Glutamatergic neuron (in vitro differentiated cells): ENCODE results near the gene NCK2. TPM values are rescaled to one million over a fixed set of nuclear protein-coding genes. Genes with fewer than 3 reads are reported as not detected.

Source experiments
- DNase-seq: peaks from one replicate; pipeline ENCODE4 v3.0.0; 2022
- H3K27ac Mint-ChIP-seq: one replicate; pipeline ENCODE4 v1.8.0; 2020; ENCODE audit warnings: mild to moderate bottlenecking, mixed read lengths, inconsistent platforms; ENCODE audit not compliant: unreplicated experiment
- H3K27me3 Mint-ChIP-seq: one replicate; pipeline ENCODE4 v1.8.0; 2020; ENCODE audit warnings: mild to moderate bottlenecking, moderate library complexity, mixed read lengths, inconsistent platforms; ENCODE audit not compliant: unreplicated experiment
- H3K36me3 Mint-ChIP-seq: one replicate; pipeline ENCODE4 v1.8.0; 2020; ENCODE audit warnings: mild to moderate bottlenecking, mixed read lengths, inconsistent platforms; ENCODE audit not compliant: unreplicated experiment
- H3K4me1 Mint-ChIP-seq: one replicate; pipeline ENCODE4 v1.8.0; 2020; ENCODE audit warnings: mild to moderate bottlenecking, low read depth, mixed read lengths, inconsistent platforms; ENCODE audit not compliant: unreplicated experiment
- H3K4me3 Mint-ChIP-seq: one replicate; pipeline ENCODE4 v1.8.0; 2020; ENCODE audit warnings: mild to moderate bottlenecking, mixed read lengths, inconsistent platforms; ENCODE audit not compliant: unreplicated experiment
- H3K9me3 Mint-ChIP-seq: one replicate; pipeline ENCODE4 v1.8.0; 2020; ENCODE audit warnings: mild to moderate bottlenecking, moderate library complexity, mixed read lengths, inconsistent platforms; ENCODE audit not compliant: unreplicated experiment
- CTCF ChIP-seq: fragments of 200-600 bp; sonication (generic); IDR thresholded peaks from one replicate; pipeline ENCODE4 v1.5.0; 2021; ENCODE audit not compliant: partially characterized antibody, unreplicated experiment
- total RNA-seq: library from RNA; stranded (reverse); fragmentation: NEBNext Ultra II Directional; extraction: Animal tissue kit (Norgen Biotek cat#: 25700); gene quantifications from one replicate; pipeline ENCODE4 v1.2.1, GENCODE V29; 2021; ENCODE audit not compliant: unreplicated experiment

NCK2 gene
- total RNA-seq, 1 donor from 2014 or later: 82.4 TPM

- DNase-seq: no peak
- H3K27ac Mint-ChIP-seq: peak overlapping the region; percentile 83
- H3K4me3 Mint-ChIP-seq: no peak overlapping the region
- H3K27me3 Mint-ChIP-seq: peaks cover 6% of the 10 kb centered on the region
- peaks cover 44% of the 10 kb centered on the region for H3K4me1 Mint-ChIP-seq
- H3K36me3 Mint-ChIP-seq: no peaks in the 10 kb centered on the region
- TF ChIP-seq CTCF: no peak
- H3K9me3 Mint-ChIP-seq: peaks cover 3% of the 10 kb centered on the region
These were observed 65.0 kb downstream of the NCK2 start for GRCh38 chr2:105809723-105810122.

GRCh38 chr2:105812180-105813044 is 67.7 kb downstream of the NCK2 start:
- Mint-ChIP-seq H3K9me3 (peaks cover 3% of the 10 kb centered on the region), H3K27me3 (peaks cover 6% of the 10 kb centered on the region)

GRCh38 chr2:105813045-105813315 is 68.3 kb downstream of the NCK2 start:
- Mint-ChIP-seq H3K9me3 (peaks cover 3% of the 10 kb centered on the region), H3K36me3 (no peaks in the 10 kb centered on the region), H3K4me1 (peaks cover 43% of the 10 kb centered on the region), H3K4me3 (no peak overlapping the region), H3K27me3 (peaks cover 6% of the 10 kb centered on the region), H3K27ac (peak overlapping the region; percentile 76)
- TF ChIP-seq CTCF: no peak
- DNase-seq: no peak

More at GRCh38 chr2:105812180-105813044, 67.7 kb downstream of the NCK2 start:
- Mint-ChIP-seq H3K4me1 (peaks cover 43% of the 10 kb centered on the region), H3K27ac (peak overlapping the region; percentile 76), H3K4me3 (no peak overlapping the region), H3K36me3 (no peaks in the 10 kb centered on the region)
- DNase-seq: no peak
- no peak for TF ChIP-seq CTCF

GRCh38 chr2:105813405-105813804 is 68.7 kb downstream of the NCK2 start:
- H3K9me3 Mint-ChIP-seq: peaks cover 3% of the 10 kb centered on the region
- peak overlapping the region; percentile 12 for H3K27ac Mint-ChIP-seq
- no peak for TF ChIP-seq CTCF
- H3K27me3 Mint-ChIP-seq: peaks cover 6% of the 10 kb centered on the region
- peaks cover 43% of the 10 kb centered on the region for H3K4me1 Mint-ChIP-seq
- H3K36me3 Mint-ChIP-seq: no peaks in the 10 kb centered on the region
- no peak for DNase-seq
- H3K4me3 Mint-ChIP-seq: no peak overlapping the region

GRCh38 chr2:105814291-105814940 is 69.7 kb downstream of the NCK2 start:
- H3K27me3 Mint-ChIP-seq: peaks cover 6% of the 10 kb centered on the region
- peaks cover 3% of the 10 kb centered on the region for H3K9me3 Mint-ChIP-seq
- no peak for TF ChIP-seq CTCF
- no peak for DNase-seq
- H3K27ac Mint-ChIP-seq: peak overlapping the region; percentile 59
- H3K4me3 Mint-ChIP-seq: no peak overlapping the region
- H3K36me3 Mint-ChIP-seq: no peaks in the 10 kb centered on the region
- H3K4me1 Mint-ChIP-seq: peaks cover 48% of the 10 kb centered on the region
